Lung (tissue), 12 donors: ENCODE data around the gene DOK6. TPM values are rescaled to one million over a fixed set of nuclear protein-coding genes. Genes with fewer than 3 reads are reported as not detected.

Experiments used
- ATAC-seq: fragments of 200-7000 bp; cut with Tn5 transposase; one replicate; pipeline ENCODE4 v1.9.1; 2020; ENCODE audit warnings: moderate number of reproducible peaks; ENCODE audit not compliant: insufficient read depth, low FRiP score
- DNase-seq, 3 donors: peaks; one replicate each; pipeline ENCODE4 v3.0.0-alpha.2; 2013 to 2017
- H3K27ac ChIP-seq, 2 donors: one replicate each; pipeline ENCODE4 v1.5.1; 2013; ENCODE audit warnings: mild to moderate bottlenecking in 2 of 2, moderate library complexity in 2 of 2, control low read depth in 1 of 2, inconsistent platforms in 1 of 2, low read depth in 1 of 2, low read length in 1 of 2
- H3K27me3 ChIP-seq, 3 donors: one replicate each; pipeline ENCODE4 v1.5.1; 2013; ENCODE audit warnings: low read length in 2 of 3; ENCODE audit not compliant: control insufficient read depth in 3 of 3, insufficient read depth in 3 of 3
- H3K36me3 ChIP-seq, 4 donors: one replicate each; pipeline ENCODE4 v1.5.1; 2013; ENCODE audit warnings: low read length in 4 of 4, mild to moderate bottlenecking in 1 of 4, moderate library complexity in 1 of 4; ENCODE audit not compliant: control insufficient read depth in 4 of 4, insufficient read depth in 4 of 4
- H3K4me1 ChIP-seq, 5 donors: one replicate each; pipeline ENCODE4 v1.5.1; 2013; ENCODE audit warnings: low read length in 5 of 5, mild to moderate bottlenecking in 2 of 5, moderate library complexity in 1 of 5; ENCODE audit not compliant: control insufficient read depth in 5 of 5, insufficient read depth in 5 of 5
- H3K4me3 ChIP-seq: one replicate; pipeline ENCODE4 v1.5.1; 2013; ENCODE audit warnings: mild to moderate bottlenecking, control low read depth, moderate library complexity
- H3K9ac ChIP-seq, 2 donors: one replicate each; pipeline ENCODE4 v1.5.1; 2013; ENCODE audit warnings: low read length in 2 of 2, control low read depth in 1 of 2; ENCODE audit not compliant: insufficient read depth in 1 of 2
- H3K9me3 ChIP-seq, 4 donors: one replicate each; pipeline ENCODE4 v1.5.1; 2013; ENCODE audit warnings: low read length in 3 of 4, mild to moderate bottlenecking in 1 of 4, moderate library complexity in 1 of 4; ENCODE audit not compliant: control insufficient read depth in 4 of 4, insufficient read depth in 3 of 4
- WGBS, 2 donors: extraction: QIAGEN DNeasy Blood & Tissue Kit; methylation state at CpG; one replicate each; pipeline ENCODE4 v1.1.7; 2013; 5-methylcytosine and 5-hydroxymethylcytosine counted together
- polyA plus RNA-seq, 2 donors: library from polyadenylated mRNA; stranded (reverse); fragments of 200-250 nt; gene quantifications; one replicate each; pipeline ENCODE4 v1.2.1, GENCODE V29; 2013
- total RNA-seq, 2 donors: library from RNA; depleted of rRNA in 1 of 2; stranded (reverse); fragments of >200 nt in 1 of 2; gene quantifications; one replicate each; pipeline ENCODE4 v1.2.1, GENCODE V29; 2014 to 2021
- TF ChIP-seq, protein P1 (sequence below): IDR thresholded peaks from 2 replicates; pipeline ENCODE4 v1.5.1; 2012; ENCODE audit warnings: mild to moderate bottlenecking; ENCODE audit errors: control extremely low read depth, extremely low read depth
- donor health status: control.
- donor health status: control.
- donor health status: Bipolar disorder and iron deficiency.
- donor health status: healthy.
- donor health status: DM: yes; HTN: yes; CAD: no.

DOK6 gene
- total and polyA plus RNA-seq, 4 donors: 0.61 to 21.3 (median 2.7) TPM

- ATAC-seq (no peak), DNase-seq (no peak)
- H3K4me1 ChIP-seq: no peaks in the 10 kb centered on the region
- H3K27me3 ChIP-seq: no peaks in the 10 kb centered on the region
- H3K9ac ChIP-seq: no peak overlapping the region
- H3K36me3 ChIP-seq: no peaks in the 10 kb centered on the region
- H3K27ac ChIP-seq: no peak overlapping the region
- peaks cover 0 to 4% (median 0%) of the 10 kb centered on the region in 4 donors for H3K9me3 ChIP-seq
- TF ChIP-seq, protein P1, sequence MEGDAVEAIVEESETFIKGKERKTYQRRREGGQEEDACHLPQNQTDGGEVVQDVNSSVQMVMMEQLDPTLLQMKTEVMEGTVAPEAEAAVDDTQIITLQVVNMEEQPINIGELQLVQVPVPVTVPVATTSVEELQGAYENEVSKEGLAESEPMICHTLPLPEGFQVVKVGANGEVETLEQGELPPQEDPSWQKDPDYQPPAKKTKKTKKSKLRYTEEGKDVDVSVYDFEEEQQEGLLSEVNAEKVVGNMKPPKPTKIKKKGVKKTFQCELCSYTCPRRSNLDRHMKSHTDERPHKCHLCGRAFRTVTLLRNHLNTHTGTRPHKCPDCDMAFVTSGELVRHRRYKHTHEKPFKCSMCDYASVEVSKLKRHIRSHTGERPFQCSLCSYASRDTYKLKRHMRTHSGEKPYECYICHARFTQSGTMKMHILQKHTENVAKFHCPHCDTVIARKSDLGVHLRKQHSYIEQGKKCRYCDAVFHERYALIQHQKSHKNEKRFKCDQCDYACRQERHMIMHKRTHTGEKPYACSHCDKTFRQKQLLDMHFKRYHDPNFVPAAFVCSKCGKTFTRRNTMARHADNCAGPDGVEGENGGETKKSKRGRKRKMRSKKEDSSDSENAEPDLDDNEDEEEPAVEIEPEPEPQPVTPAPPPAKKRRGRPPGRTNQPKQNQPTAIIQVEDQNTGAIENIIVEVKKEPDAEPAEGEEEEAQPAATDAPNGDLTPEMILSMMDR: no peak
- H3K4me3 ChIP-seq: no peak overlapping the region
- WGBS, 2 donors: 91 to 97% methylated on average over 5 of the region's 5 CpGs
These were observed 196.9 kb downstream of the DOK6 start for GRCh38 chr18:69597561-69597960.

DNA sequence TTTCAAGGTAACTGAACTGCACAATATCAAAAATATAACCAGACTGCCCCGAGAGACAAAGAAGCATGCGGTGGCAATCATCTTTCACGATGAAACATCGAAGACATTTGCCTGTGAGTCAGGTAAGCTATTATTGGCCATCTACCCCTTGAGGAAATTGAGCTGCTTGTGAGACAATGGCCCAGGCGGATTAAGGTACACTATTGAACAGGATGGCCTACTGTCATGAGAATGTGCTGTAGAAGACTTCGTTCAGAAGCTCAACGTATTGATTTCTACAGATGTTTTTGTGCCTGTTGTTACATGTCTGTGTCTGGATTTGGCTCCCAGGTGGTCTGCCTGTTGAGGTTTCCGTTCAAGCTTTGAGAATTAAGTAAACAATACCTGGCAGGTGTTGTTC is 198.7 kb downstream of the DOK6 start:
- Histone ChIP-seq H3K4me3 (no peak overlapping the region), H3K9me3 (peaks cover 0 to 4% (median 0%) of the 10 kb centered on the region in 4 donors), H3K9ac (no peak overlapping the region), H3K27me3 (no peaks in the 10 kb centered on the region), H3K36me3 (no peaks in the 10 kb centered on the region), H3K4me1 (no peaks in the 10 kb centered on the region), H3K27ac (no peak overlapping the region)
- no peak for ATAC-seq
- WGBS, 2 donors: 91 to 94% methylated on average over 8 of the region's 8 CpGs
- TF ChIP-seq, protein P1: no peak
- no peak for DNase-seq

DNA sequence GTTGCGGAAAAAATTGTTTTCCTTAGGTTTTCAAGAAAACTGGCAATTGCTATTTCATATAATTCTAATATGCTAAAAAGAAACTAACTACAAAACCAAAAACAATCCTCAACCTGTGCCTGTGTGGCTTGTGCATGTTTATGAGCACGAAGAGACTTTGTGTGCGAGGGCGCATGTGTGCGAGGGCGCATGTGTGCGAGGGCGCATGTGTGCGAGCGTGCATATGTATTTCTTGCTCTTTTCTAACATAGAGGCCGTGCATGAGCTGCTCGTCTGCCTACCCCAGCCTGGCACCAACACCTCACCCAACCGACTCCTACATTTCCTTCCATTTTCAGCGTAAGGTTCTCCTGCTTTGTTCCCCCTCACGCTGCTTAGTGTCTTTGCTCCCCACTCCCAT is 211.6 kb downstream of the DOK6 start:
- WGBS, 2 donors: 91 to 96% methylated on average over 15 of the region's 15 CpGs
- H3K4me3 ChIP-seq: no peak overlapping the region
- TF ChIP-seq, protein P1: no peak
- no peaks in the 10 kb centered on the region for H3K36me3 ChIP-seq
- no peaks in the 10 kb centered on the region for H3K4me1 ChIP-seq
- H3K27me3 ChIP-seq: no peaks in the 10 kb centered on the region
- no peak overlapping the region for H3K9ac ChIP-seq
- no peaks in the 10 kb centered on the region for H3K9me3 ChIP-seq
- ATAC-seq (no peak), DNase-seq (no peak)
- no peak overlapping the region for H3K27ac ChIP-seq

DNA sequence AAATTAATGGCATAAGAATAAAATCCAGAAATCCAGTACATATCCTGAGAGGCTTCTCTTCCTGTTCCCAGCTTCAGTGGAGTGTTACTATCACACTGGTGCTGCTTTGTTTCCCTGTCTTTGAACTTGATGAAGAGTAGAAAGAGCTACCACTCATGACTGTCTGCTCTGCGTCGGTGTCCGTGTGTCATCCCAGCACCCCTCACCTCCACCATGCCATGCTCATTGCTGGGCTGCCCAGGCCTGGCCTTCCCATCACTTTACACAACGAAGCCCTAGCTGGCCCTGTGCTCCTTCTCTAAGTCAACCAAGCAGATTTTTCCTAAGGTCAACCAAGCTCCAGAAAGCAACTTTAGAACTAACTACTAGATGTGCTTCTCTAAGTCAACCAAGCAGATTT is 215.4 kb downstream of the DOK6 start:
- TF ChIP-seq, protein P1: no peak
- no peak for ATAC-seq
- 95 to 99% methylated on average over 4 of the region's 4 CpGs for WGBS, 2 donors

More for the DNA sequence above, 215.4 kb downstream of the DOK6 start:
- DNase-seq: no peak
- Histone ChIP-seq H3K9ac (no peak overlapping the region), H3K4me1 (no peaks in the 10 kb centered on the region), H3K4me3 (no peak overlapping the region), H3K27me3 (no peaks in the 10 kb centered on the region), H3K9me3 (no peaks in the 10 kb centered on the region), H3K27ac (no peak overlapping the region), H3K36me3 (no peaks in the 10 kb centered on the region)
